ENCODE data around the gene GTF3C1.

GTF3C1 gene

GRCh38 chr16:27424772-27425498, 124.8 kb downstream of the GTF3C1 start:
- no peak for DNase-seq (ENCODE audit: low read depth)

- DNase-seq (ENCODE audit: low read depth) = no peak
These were observed 127.6 kb downstream of the GTF3C1 start for GRCh38 chr16:27421961-27422740.

GRCh38 chr16:27417047-27417671, 132.6 kb downstream of the GTF3C1 start:
- DNase-seq (ENCODE audit: low read depth) = no peak

- no peak for DNase-seq (ENCODE audit: low read depth)
These were observed 134.8 kb downstream of the GTF3C1 start for GRCh38 chr16:27414788-27415431.

- no peak for DNase-seq (ENCODE audit: low read depth)
These were observed 135.8 kb downstream of the GTF3C1 start for GRCh38 chr16:27413956-27414355.

GRCh38 chr16:27410761-27411160, 139.0 kb downstream of the GTF3C1 start:
- no peak for DNase-seq (ENCODE audit: low read depth)
